Measurements from ENCODE around the gene CCSER1. TPM values are rescaled to one million over a fixed set of nuclear protein-coding genes. Genes with fewer than 3 reads are reported as not detected.

Gene CCSER1
- total RNA-seq, 1 experiment from 2014 or later, result 0.63 TPM

DNA sequence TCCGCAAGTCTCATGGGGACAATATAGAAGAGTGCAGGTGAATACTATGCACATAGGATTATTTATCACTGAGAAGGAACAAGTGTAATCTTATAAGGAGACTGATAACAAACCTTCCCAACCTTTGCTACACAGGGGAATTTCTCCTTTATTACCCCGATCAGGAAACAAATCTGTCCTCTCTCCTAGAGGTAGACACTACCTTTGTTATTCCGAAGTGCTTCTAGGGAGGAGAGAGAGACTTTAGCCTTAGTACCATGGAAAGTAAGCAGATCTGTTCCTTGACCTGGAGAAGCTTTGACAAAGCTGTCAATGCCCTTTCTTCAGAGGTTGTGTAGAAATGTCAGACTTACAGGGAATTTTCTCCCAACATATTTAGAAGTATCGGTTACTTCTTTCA is 475.5 kb downstream of the CCSER1 start:
- POLR2A ChIA-PET, result no interaction called here

DNA sequence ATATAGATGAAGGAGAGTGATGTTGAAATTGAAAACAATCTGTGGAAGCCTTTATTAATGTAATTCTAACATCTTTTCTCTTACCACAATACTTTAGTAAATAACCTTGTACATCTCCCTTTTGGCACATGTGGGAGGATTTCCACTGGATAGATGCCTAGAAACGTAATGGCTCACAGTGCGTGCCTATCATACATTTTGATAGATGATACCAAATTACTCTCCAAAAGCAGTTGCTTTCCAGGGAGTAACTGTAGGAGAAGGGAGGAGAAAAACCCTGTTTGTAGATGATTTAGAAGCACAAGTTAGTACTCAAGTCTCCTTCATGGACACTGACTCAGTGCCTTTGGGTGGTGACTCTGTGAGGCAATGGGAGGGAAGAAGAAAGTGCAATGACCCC is 476.3 kb downstream of the CCSER1 start:
- Mint-ChIP-seq H3K36me3 (ENCODE audit: insufficient read depth, unreplicated experiment) (no peaks in the 10 kb centered on the region), H3K4me3 (ENCODE audit: unreplicated experiment) (no peak overlapping the region), H3K27me3 (ENCODE audit: insufficient read depth, unreplicated experiment) (no peaks in the 10 kb centered on the region), H3K4me1 (ENCODE audit: insufficient read depth, unreplicated experiment) (no peaks in the 10 kb centered on the region), H3K27ac (ENCODE audit: low read depth, unreplicated experiment) (no peak overlapping the region), H3K9me3 (ENCODE audit: unreplicated experiment) (no peaks in the 10 kb centered on the region)
- ChIA-PET CTCF (interaction anchor here (0.7 kb wide), 1 partner anchor 20 kb away, joined by 4 read pairs; no protein-coding TSS in a partner anchor), POLR2A (no interaction called here)
- TF ChIP-seq, protein P1, sequence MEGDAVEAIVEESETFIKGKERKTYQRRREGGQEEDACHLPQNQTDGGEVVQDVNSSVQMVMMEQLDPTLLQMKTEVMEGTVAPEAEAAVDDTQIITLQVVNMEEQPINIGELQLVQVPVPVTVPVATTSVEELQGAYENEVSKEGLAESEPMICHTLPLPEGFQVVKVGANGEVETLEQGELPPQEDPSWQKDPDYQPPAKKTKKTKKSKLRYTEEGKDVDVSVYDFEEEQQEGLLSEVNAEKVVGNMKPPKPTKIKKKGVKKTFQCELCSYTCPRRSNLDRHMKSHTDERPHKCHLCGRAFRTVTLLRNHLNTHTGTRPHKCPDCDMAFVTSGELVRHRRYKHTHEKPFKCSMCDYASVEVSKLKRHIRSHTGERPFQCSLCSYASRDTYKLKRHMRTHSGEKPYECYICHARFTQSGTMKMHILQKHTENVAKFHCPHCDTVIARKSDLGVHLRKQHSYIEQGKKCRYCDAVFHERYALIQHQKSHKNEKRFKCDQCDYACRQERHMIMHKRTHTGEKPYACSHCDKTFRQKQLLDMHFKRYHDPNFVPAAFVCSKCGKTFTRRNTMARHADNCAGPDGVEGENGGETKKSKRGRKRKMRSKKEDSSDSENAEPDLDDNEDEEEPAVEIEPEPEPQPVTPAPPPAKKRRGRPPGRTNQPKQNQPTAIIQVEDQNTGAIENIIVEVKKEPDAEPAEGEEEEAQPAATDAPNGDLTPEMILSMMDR (IDR thresholded peaks at IDR 0.05; ENCODE audit: unreplicated experiment), result no peak
- DNase-seq (ENCODE audit: unreplicated experiment), result no peak
- intact Hi-C loops (cut with micrococcal nuclease), result no loop called here
- no TSS peak for BruUV-seq (replicated peaks)

More for the DNA sequence above, 475.5 kb downstream of the CCSER1 start:
- H3K4me1 Mint-ChIP-seq (ENCODE audit: insufficient read depth, unreplicated experiment), result no peaks in the 10 kb centered on the region
- H3K27ac Mint-ChIP-seq (ENCODE audit: low read depth, unreplicated experiment), result no peak overlapping the region
- no peaks in the 10 kb centered on the region for H3K9me3 Mint-ChIP-seq (ENCODE audit: unreplicated experiment)
- CTCF ChIA-PET, result interaction anchor here (0.7 kb wide), 1 partner anchor 19 kb away, joined by 4 read pairs; no protein-coding TSS in a partner anchor
- no TSS peak for BruUV-seq (replicated peaks)
- TF ChIP-seq, protein P1 (IDR thresholded peaks at IDR 0.05; ENCODE audit: unreplicated experiment), result no peak
- intact Hi-C loops (cut with micrococcal nuclease), result no loop called here
- no peaks in the 10 kb centered on the region for H3K36me3 Mint-ChIP-seq (ENCODE audit: insufficient read depth, unreplicated experiment)
- DNase-seq (ENCODE audit: unreplicated experiment), result no peak
- no peaks in the 10 kb centered on the region for H3K27me3 Mint-ChIP-seq (ENCODE audit: insufficient read depth, unreplicated experiment)
- H3K4me3 Mint-ChIP-seq (ENCODE audit: unreplicated experiment), result no peak overlapping the region

DNA sequence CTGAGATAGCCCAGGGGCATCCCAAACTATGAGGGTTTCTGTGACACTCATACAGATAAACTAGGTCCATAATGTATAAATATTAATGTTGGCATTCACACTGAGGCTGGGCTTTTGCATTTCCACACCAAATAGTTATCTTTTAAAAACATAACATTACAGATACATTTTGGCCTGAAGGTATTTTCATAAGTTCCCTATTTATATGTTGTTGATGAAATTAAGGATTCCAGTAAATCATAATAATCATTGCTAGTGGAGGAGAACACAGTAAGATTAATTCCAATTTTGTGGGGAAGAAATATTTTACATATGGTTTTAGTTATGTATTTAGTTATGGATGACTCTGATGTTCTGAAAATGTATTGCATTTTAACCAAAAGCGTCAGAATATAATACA is 479.6 kb downstream of the CCSER1 start:
- Mint-ChIP-seq H3K27me3 (ENCODE audit: insufficient read depth, unreplicated experiment) (no peaks in the 10 kb centered on the region), H3K9me3 (ENCODE audit: unreplicated experiment) (no peaks in the 10 kb centered on the region), H3K4me3 (ENCODE audit: unreplicated experiment) (no peak overlapping the region), H3K36me3 (ENCODE audit: insufficient read depth, unreplicated experiment) (no peaks in the 10 kb centered on the region), H3K27ac (ENCODE audit: low read depth, unreplicated experiment) (no peak overlapping the region), H3K4me1 (ENCODE audit: insufficient read depth, unreplicated experiment) (no peaks in the 10 kb centered on the region)
- TF ChIP-seq, protein P1 (IDR thresholded peaks at IDR 0.05; ENCODE audit: unreplicated experiment), result no peak
- intact Hi-C loops (cut with micrococcal nuclease), result no loop called here
- no peak for DNase-seq (ENCODE audit: unreplicated experiment)
- CTCF ChIA-PET, result no interaction called here
- POLR2A ChIA-PET, result no interaction called here
- no TSS peak for BruUV-seq (replicated peaks)

DNA sequence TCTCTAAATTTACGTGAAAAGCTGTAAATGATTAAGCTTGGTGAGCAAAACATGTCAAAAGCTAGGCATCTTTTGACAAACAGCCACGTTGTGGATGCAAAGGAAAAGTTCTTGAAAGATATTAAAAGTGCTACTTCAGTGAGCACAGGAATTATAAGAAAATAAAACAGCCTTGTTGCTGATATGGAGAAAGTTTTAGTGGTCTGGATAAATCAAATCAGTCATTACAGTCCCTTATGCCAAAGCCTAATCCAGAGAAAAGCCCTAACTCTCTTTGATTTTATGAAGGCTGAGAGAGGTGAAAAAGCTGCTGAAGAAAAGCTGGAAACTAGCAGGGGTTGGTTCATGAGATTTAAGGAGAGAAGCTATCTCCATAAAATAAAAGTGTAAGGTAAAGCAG is 487.2 kb downstream of the CCSER1 start:
- H3K36me3 Mint-ChIP-seq (ENCODE audit: insufficient read depth, unreplicated experiment), result no peaks in the 10 kb centered on the region
- POLR2A ChIA-PET, result no interaction called here
- CTCF ChIA-PET, result no interaction called here
- intact Hi-C loops (cut with micrococcal nuclease), result no loop called here
- no peak overlapping the region for H3K27ac Mint-ChIP-seq (ENCODE audit: low read depth, unreplicated experiment)
- no peak for DNase-seq (ENCODE audit: unreplicated experiment)
- BruUV-seq (replicated peaks), result no TSS peak
- no peaks in the 10 kb centered on the region for H3K27me3 Mint-ChIP-seq (ENCODE audit: insufficient read depth, unreplicated experiment)
- H3K4me1 Mint-ChIP-seq (ENCODE audit: insufficient read depth, unreplicated experiment), result no peaks in the 10 kb centered on the region
- no peak overlapping the region for H3K4me3 Mint-ChIP-seq (ENCODE audit: unreplicated experiment)
- H3K9me3 Mint-ChIP-seq (ENCODE audit: unreplicated experiment), result no peaks in the 10 kb centered on the region
- TF ChIP-seq, protein P1 (IDR thresholded peaks at IDR 0.05; ENCODE audit: unreplicated experiment), result no peak

All from MCF 10A (cell line).